Coronary artery (tissue), 2 donors: ENCODE data around the gene PCYT1B.
"Not testable (repeated sequence)": the region's sequence is repeated elsewhere in the genome, so short reads cannot be mapped to it uniquely, and the experiment has no call there.

Experiments used
- DNase-seq: peaks from one replicate; pipeline ENCODE4 v3.0.0-alpha.2; 2017; ENCODE audit warnings: low spot score
- H3K27ac ChIP-seq, 2 donors: fragments of 200-600 bp; sonication (generic); one replicate each; pipeline ENCODE4 v1.5.1; 2016 to 2019
- H3K4me3 ChIP-seq: fragments of 200-600 bp; sonication (generic); 2 replicates; pipeline ENCODE4 v1.5.1; 2016; ENCODE audit warnings: mild to moderate bottlenecking, moderate library complexity
- CTCF ChIP-seq: fragments of 200-600 bp; sonication (generic); IDR thresholded peaks from one replicate; pipeline ENCODE4 v1.5.1; 2019; ENCODE audit warnings: antibody characterized with exemption

Gene PCYT1B

GRCh38 chrX:24646745-24647182 is 383 bp downstream of the PCYT1B start:
- peak overlapping the region; percentile 53 for H3K4me3 ChIP-seq
- no peak for TF ChIP-seq CTCF
- DNase-seq, result no peak
- no peak overlapping the region for H3K27ac ChIP-seq

- peak overlapping the region; percentile 53 for H3K4me3 ChIP-seq
- H3K27ac ChIP-seq, result no peak overlapping the region
- no peak for DNase-seq
- TF ChIP-seq CTCF, result no peak
These were observed 1.1 kb downstream of the PCYT1B start for GRCh38 chrX:24646006-24646405.

GRCh38 chrX:24643116-24643515 is 4.0 kb downstream of the PCYT1B start:
- no peak for DNase-seq
- H3K4me3 ChIP-seq, result no peak overlapping the region
- H3K27ac ChIP-seq, result no peak overlapping the region
- TF ChIP-seq CTCF, result no peak

- no peak for DNase-seq
- TF ChIP-seq CTCF, result no peak
- Histone ChIP-seq H3K4me3 (no peak overlapping the region), H3K27ac (no peak overlapping the region)
These were observed 17.4 kb downstream of the PCYT1B start for GRCh38 chrX:24629701-24630100.

- no peak for DNase-seq
- no peak for TF ChIP-seq CTCF
These were observed 27.5 kb downstream of the PCYT1B start for GRCh38 chrX:24619647-24620046.

GRCh38 chrX:24610516-24610915 is 36.6 kb downstream of the PCYT1B start:
- H3K4me3 ChIP-seq, result no peak overlapping the region
- H3K27ac ChIP-seq, result no peak overlapping the region
- DNase-seq, result no peak
- no peak for TF ChIP-seq CTCF

More at GRCh38 chrX:24619647-24620046, 27.5 kb downstream of the PCYT1B start:
- Histone ChIP-seq H3K4me3 (no peak overlapping the region), H3K27ac (no peak overlapping the region)

- TF ChIP-seq CTCF, result no peak
- H3K4me3 ChIP-seq, result no peak overlapping the region
- H3K27ac ChIP-seq, result no peak overlapping the region
- no peak for DNase-seq
These were observed 39.5 kb downstream of the PCYT1B start for GRCh38 chrX:24607616-24608015.

GRCh38 chrX:24605941-24606340 is 41.2 kb downstream of the PCYT1B start:
- H3K27ac ChIP-seq, H3K4me3 ChIP-seq, DNase-seq: not testable (repeated sequence)
